SK-MEL-5 (cell line): ENCODE results near the gene WDR17. TPM values are rescaled to one million over a fixed set of nuclear protein-coding genes. Genes with fewer than 3 reads are reported as not detected.

Experiments
- DNase-seq: peaks from one replicate; pipeline ENCODE4 v3.0.0-alpha.2; 2016; ENCODE audit warnings: low read depth, low spot score
- in situ Hi-C: cut with HindIII; loops from 2 replicates; pipeline ENCODE4 v1.10.0; 2016; ENCODE audit warnings: low sequenced_read_pairs, high pct_unique_total_duplicates, low pct_unique_long_range_greater_than_20kb
- total RNA-seq: library from RNA; depleted of rRNA; stranded (reverse); fragments of >200 nt; shearing (Covaris generic); gene quantifications from 2 replicates; pipeline ENCODE4 v1.2.3, GENCODE V29; 2014

The WDR17 gene
- total RNA-seq, 1 experiment from 2014 or later: 10.7 TPM

DNA sequence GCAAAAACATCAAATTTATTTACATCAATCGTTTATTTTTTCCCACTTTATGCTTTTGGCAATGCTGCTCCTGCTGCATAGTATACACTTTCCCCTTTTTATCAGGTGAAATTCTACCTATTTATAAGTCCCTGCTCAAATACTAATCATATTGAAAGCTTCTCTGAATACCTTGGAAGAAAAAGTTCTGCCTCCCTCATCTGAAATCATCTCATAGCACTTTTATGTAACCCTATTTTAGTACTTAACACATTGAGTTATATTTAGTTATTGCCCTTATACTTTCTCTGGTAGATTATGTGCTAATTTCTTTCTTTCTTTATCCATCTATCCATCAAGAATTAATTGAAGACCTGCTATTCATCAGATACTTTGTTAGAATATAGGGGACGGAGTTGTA is 1.1 kb upstream of the WDR17 start:
- no peak for DNase-seq
- in situ Hi-C loops: no loop called here

DNA sequence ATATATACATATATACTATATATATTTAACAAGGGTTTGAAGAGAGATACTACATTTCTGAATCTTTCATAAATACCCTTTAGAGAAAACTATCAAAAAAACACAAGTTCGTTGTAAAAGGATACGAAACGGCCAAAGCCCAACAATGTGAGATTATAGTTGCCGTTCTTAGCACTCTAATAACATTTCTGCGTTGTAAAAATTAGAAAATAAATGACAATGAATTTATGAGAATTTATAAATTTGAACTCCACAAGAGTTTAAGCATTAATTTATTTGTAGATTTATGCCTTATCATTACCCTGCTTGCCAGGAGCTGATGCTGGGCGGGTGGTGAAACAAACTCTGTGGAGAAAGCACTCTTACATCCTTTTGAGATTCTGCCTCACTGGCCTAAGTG is 1.1 kb downstream of the WDR17 start:
- no peak for DNase-seq
- in situ Hi-C loops: no loop called here

DNA sequence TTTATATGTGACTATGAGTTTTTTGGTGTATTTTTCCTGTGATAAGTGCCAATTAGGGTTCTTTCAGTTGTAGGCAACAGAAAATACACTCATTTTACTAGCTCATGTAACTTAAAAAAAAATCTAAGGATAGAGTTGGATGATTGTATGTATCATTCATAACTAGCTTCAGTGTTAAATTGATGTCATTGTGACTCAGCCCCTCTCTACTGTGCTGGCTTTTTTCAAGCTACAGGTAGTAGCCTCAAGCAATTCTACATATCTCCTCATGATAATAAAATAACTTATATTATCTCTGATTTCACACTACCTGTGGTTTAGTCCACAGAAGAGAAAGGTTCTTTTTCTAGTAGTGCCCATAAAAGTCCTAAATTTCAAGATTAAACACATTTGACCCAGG is 11.9 kb downstream of the WDR17 start:
- no peak for DNase-seq
- in situ Hi-C loops: no loop called here

DNA sequence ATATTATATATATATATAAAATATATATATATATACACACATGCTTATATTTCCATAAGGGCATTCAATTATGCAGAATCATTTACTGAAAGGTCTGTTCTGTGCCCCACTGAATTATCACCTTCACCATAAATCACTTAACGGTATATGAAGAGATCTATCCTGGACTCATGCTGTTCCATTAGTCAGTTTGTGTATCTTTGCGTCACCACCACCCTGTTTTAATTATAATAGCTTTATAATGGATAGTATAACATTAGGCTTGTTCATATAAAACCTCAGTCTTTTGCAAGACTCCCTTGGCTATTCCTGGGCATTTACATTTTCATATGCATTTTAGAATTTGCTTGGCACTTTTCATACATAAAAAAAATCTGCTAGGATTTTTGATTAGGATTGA is 19.1 kb downstream of the WDR17 start:
- in situ Hi-C loops: no loop called here
- no peak for DNase-seq

DNA sequence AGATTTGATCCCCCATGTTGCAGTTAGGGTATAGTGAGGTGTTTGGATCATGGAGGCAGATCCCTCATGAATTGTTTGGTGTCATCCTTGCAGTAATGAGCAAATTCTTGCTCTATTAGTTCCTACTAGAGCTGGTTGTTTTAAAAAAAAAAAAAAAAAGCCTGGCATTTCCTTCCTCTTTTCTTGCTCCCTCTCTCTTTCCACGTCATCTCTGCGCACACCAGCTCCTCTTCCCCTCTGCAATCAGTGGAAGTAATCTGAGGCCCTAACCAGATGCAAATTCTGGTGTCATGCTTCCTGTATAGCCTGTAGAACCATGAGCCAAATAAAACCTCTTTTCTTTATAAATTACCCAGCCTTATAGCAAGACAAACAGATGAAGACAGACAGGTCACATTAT is 24.5 kb downstream of the WDR17 start:
- DNase-seq: no peak
- in situ Hi-C loops: no loop called here

DNA sequence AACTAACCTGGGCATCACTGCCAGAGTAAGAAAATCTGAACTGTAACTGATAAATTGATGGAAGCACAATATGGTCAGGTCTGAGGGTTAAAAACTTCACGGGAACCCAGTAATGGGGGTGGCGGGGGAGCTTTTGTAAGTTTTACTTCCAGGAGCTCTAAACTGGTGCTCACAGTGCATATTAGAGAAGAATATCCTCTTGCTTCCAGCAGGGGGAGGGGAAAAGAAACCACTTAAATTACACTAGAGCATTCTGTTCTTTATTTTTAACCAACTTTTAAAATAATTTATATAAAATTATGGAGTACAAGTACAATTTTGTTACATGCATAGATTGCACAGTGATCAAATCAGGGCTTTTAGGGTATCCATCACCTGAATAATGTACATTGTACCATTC is 33.7 kb downstream of the WDR17 start:
- no peak for DNase-seq
- in situ Hi-C loops: no loop called here

DNA sequence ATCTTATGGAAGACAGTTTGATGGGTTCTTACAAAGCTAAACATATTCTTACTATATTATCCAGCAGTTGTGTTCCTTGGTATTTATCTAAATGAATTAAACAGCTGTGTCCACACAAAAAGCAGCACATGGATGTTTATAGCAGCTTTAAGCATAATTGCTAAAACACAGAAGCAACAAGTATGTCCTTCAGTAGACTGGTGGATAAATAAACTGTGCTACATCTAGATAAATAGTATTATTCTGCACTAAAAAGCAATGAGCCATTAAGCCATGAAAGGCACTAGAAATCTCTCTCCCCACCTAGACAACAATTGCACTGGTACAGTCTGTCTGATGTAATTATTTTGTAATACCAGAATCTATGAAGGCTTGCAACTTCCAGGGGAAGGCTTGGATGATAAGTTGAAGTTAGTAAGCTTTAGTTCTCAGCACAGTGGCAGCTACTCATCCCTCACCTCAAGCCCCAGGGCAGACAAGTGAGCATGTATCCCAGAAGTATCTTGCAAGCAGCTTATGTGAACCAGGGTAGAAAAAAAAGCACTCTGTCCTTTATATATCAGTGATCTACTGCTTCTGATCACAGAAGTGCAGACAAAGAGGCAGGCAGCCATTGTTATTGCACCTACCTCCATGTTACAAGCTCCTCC is 36.9 kb downstream of the WDR17 start:
- in situ Hi-C loops: no loop called here
- DNase-seq: no peak

DNA sequence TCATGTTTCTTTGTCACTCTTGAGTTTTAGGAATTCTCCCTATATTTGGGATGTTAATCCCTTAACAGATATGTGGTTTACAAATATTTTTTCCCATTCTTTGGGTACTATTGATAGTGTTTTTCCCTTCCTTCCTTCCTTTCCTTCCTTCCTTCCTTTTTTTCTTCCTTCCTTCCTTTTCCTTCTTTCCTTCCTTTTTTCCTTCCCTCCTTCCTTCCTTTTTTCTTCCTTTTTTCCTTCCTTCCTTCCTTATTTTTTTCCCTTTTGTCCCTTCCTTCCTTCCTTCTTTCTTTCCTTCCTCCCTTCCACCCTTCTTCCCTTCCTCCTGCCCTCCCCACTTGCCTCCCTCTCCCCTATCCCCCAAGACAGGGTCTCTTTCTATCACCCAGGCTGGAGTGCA is 42.1 kb downstream of the WDR17 start:
- DNase-seq: no peak
- in situ Hi-C loops: no loop called here

DNA sequence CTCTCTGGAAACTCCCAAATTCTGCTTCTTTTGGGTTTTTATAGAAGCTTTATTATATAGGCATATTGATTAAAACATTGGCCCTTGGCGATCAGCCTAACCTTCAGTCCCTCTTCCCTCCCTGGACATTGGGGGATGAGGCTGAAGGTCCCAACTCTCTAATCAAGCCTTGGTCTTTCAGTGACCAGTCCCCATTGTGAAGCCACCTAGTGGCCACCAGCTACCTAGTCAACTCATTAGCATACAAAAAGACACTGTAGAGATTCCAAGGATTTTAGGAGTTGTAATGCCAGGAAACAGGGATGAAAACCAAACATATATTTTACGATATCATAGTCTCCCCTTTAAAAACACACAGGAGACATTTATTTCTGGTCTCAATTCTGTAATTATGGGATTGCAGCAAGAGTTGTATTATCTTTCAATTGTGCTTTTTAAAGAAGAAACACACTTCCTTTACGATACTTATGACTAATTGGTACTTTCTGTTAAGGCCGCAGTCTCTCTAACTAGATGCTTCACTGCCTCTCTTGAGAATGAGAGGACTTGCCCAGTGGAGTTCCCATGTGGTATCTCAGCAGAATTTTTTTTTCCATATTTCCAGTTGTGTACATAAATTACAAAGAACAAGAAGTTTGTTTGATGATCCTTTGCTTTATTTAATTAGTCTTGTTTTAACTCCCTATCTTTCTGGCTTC is 58.2 kb downstream of the WDR17 start:
- in situ Hi-C loops: no loop called here
- peak; percentile 59 for DNase-seq

DNA sequence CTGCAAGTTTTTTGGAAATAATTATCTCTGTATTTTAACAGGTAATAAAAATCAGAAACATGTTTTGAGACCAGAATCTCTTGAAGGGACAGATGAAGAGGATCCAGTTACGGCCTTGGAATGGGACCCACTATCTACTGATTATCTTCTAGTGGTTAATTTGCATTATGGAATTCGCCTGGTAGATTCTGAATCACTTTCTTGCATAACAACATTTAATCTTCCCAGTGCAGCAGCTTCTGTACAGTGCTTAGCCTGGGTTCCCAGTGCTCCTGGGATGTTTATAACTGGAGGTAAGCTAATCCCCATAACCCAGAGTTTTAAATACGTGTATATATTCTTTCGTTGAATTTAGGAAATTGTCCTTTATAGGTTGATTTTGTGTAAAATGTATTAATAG is 59.4 kb downstream of the WDR17 start:
- no peak for DNase-seq
- in situ Hi-C loops: no loop called here

DNA sequence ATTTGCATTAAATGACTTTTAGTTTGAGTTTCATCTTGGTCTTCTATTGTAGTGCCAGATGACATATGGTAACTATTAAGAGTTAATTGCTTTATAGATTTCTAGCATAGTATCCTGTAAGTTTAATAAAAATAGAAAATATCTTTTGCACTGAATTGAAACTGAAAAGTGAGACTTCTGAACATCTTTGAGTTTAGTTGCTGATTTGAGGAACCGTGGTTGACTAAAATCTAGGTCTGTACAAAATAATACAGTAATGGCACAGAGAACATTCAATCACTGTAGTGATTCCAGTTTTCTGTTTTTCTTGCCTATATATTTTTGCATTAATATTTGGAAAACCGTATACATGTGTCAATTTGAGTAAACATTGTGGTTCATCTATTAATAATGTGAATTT is 69.0 kb downstream of the WDR17 start:
- in situ Hi-C loops: no loop called here
- no peak for DNase-seq

DNA sequence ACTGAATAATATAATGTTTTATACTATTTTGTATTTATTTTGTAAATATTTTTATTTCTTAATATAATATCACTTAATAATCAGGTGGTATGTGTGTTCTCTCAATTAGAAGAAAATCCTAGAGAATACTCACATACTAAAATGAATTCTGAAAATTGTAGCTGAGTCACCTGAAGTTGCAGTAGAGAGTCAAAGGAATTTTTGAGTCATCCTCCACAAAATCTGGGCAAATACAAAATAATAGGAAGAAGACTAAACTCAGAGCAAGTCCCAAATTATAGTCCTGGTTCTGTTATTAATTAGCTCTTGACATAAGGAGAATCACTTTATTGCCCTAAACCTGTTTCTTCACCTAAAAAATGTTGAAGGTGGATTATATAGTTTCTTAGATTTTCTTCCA is 72.0 kb downstream of the WDR17 start:
- no peak for DNase-seq
- in situ Hi-C loops: no loop called here

DNA sequence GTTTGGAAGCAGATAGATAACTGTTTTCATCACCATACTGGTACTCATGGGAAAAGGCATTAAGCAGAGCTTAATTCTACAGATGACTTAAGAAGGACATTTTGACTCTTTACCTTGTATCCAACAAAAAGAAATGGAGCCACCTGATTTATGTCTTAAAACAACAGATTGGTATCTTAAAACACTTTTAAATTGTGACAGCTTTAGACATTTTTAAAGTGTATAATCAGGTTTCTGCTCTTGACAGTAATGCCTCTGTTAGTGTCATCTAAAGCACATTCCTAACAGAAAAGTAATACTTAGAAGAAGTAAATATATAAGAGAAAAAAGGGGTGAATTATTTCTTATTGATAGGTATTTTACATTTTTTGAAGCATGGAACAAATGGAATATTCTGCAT is 73.9 kb downstream of the WDR17 start:
- in situ Hi-C loops: no loop called here
- no peak for DNase-seq

DNA sequence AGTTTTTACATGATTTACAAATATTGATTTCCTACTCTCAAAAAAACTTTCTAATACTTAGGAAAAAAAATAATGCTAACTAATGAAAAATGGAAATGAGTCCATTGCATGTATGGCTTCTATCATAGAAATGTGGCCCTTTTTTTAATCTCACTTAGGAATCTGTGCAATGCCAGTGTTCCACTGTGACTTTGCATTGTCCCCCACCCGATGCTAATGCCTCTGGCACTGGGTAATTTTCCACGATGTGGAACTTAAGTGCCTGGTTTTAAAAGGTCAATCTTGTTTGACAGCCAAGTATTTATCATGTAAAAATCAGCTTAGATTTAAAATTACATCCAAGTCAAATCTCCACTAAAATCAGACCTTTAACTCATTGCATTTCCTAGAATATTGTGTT is 76.6 kb downstream of the WDR17 start:
- in situ Hi-C loops: no loop called here
- no peak for DNase-seq

DNA sequence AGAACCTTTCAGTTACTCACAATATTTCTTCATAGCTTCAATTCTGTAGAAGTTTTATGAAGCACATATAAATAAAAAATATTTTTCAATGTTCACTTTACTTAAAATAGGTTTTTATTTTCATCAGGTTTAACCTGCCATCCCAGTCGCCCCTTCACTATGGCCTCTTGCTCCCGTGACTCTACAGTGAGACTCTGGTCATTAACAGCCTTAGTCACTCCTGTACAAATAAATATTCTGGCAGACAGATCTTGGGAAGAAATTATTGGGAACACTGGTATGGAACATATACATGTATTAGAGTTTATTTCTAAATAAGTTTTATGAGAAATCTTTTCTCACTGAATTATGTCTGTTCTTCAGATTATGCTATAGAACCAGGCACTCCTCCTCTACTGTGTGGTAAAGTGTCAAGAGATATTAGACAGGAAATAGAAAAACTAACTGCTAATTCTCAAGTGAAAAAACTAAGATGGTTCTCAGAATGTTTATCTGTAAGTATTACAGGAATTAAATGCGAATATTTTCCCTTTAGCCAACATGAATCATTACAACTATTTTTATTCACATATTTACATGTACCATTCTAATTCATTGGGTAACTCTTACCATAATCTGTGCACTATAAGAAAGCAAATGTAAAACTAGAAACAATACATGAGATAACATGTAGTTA is 84.2 kb downstream of the WDR17 start:
- in situ Hi-C loops: no loop called here
- DNase-seq: no peak

DNA sequence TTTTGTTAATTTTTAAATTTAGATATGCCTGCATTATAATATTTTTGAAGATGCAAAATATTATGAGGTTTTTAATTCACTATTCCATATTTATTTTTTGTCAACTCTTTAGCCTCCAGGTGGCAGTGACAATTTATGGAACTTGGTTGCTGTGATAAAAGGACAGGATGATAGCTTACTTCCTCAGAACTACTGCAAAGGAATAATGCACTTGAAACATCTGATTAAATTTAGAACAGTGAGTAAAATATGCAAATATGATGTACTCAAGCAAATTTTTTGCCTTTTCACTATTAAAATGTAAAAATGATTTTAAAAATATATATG is 84.7 kb downstream of the WDR17 start:
- DNase-seq: peak; percentile 58
- in situ Hi-C loops: no loop called here

DNA sequence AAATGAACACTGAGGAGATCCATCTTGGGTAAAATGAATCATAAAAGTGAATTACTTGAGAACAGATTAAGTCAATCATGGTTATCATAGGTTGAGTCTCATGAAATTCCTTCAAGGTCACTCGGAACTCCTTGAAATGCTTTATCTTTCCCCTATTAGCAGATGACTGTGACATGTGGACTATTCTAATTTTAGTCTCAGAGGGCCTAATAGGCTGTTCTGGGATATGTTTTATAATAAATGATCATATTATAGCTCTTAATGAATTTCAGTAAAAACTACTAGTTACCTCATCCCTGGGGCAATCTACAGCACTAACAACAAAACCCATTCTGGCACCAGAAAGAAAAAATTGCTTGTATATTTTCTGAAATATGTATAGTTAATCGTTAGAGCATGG is 85.1 kb downstream of the WDR17 start:
- peak; percentile 19 for DNase-seq
- in situ Hi-C loops: no loop called here

DNA sequence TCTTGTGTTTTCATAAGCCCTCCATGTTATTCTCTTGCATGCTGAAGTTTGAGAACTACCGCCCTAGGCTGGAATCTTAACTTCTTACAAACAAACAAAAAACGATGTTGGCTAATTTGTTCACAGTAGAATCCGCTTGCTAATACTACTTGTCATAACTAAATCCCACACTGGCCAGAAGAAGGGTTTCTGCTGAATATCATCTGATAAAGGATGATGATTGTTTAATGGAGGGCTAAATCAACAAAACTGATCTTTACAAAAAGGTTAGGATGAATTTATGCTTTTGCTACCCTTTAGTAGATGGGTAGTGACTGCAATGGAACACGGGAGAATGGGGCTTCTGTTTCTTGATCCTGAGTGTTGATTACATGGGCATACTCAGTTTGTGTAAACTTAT is 87.5 kb downstream of the WDR17 start:
- in situ Hi-C loops: no loop called here
- DNase-seq: no peak

DNA sequence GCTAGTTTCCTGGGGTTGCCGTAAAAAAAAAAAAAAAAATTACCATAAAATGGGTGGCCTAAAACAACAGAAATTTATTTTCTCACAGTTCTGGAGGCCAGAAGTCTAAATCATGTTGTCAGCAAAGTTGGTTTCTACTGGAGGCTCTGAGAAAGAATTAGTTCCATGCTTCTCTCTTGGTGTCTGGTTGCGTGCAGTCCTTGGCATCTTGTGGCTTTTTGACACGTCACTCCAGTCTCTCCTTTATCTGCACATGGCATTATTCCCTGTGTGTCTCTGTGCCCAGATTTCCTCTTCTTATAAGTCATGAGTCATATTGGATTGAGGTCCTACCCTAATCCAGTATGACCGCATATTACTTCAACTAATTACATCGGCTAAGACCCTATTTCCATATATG is 91.0 kb downstream of the WDR17 start:
- no peak for DNase-seq

More for the DNA sequence above, 91.0 kb downstream of the WDR17 start:
- in situ Hi-C loops: no loop called here
